A549 (cell line): ENCODE data around the gene PRPF8. TPM values are rescaled to one million over a fixed set of nuclear protein-coding genes. Genes with fewer than 3 reads are reported as not detected.

Experiments used
- ATAC-seq, 2 experiments: fragments of 200-7000 bp in 1 of 2; fragments of >200 bp in 1 of 2; cut with Nextera tagmentation in 1 of 2; cut with Tn5 transposase in 1 of 2; 3 replicates each; pipeline versions ENCODE4 v1.8.0 to v1.9.1; 2018 to 2020; ENCODE audit warnings: mild to moderate bottlenecking in 1 of 2, moderate library complexity in 1 of 2
- CTCF ChIA-PET: fragments of 300-600 bp; sonication (Branson Sonifier 250); formaldehyde crosslinking; extraction: SDS; loops from one replicate; lab custom pipeline; 2021; ENCODE audit warnings: antibody characterized with exemption, inconsistent platforms; lab: Yijun Ruan, JAX
- POLR2A ChIA-PET: fragments of 350-600 bp; formaldehyde crosslinking; extraction: SDS; loops from one replicate; lab custom pipeline; 2021; ENCODE audit warnings: antibody characterized with exemption, inconsistent platforms; lab: Yijun Ruan, JAX
- DNase-seq, 2 experiments: peaks; one replicate each; pipeline versions ENCODE4 v3.0.0 to v3.0.0-alpha.2; 2011 to 2016; ENCODE audit warnings: low read depth in 1 of 2, low spot score in 1 of 2
- FAIRE-seq: peaks from 2 replicates; lab custom pipeline; 2011; peaks lifted over from hg19 to GRCh38; lab: Jason Lieb, UNC
- H3K27ac ChIP-seq, 2 experiments: fragments of >200 bp; sonication (Bioruptor Twin); formaldehyde crosslinking; 3 replicates each; pipeline ENCODE4 v1.5.1; 2016 to 2017
- H3K4me1 ChIP-seq: fragments of >200 bp; sonication (Bioruptor Twin); formaldehyde crosslinking; 3 replicates; pipeline ENCODE4 v1.6.1; 2016
- H3K4me2 ChIP-seq: fragments of >200 bp; sonication (Bioruptor Twin); formaldehyde crosslinking; 3 replicates; pipeline ENCODE4 v1.6.1; 2016
- H3K4me3 ChIP-seq: fragments of >200 bp; sonication (Bioruptor Twin); formaldehyde crosslinking; 3 replicates; pipeline ENCODE4 v1.5.1; 2016
- H3K9me3 ChIP-seq: fragments of >200 bp; sonication (Bioruptor Twin); formaldehyde crosslinking; 3 replicates; pipeline ENCODE4 v1.6.1; 2016
- CBX8 ChIP-seq: fragments of 200-600 bp; sonication (generic); IDR thresholded peaks from 2 replicates; pipeline ENCODE4 v1.6.1; 2016
- CHD2 ChIP-seq: fragments of 150-350 bp; IDR thresholded peaks from 2 replicates; pipeline ENCODE4 v1.6.1; 2014; ENCODE audit warnings: low read length; ENCODE audit not compliant: partially characterized antibody
- E2F6 ChIP-seq: IDR thresholded peaks from 2 replicates; pipeline ENCODE4 v1.6.1; 2012; ENCODE audit warnings: low read depth, borderline replicate concordance
- EHF ChIP-seq: fragments of 250-450 bp; sonication (Bioruptor Pico); IDR thresholded peaks from 2 replicates; pipeline ENCODE4 v1.5.0; 2020; ENCODE audit warnings: mild to moderate bottlenecking
- ELK1 ChIP-seq: fragments of 150-350 bp; IDR thresholded peaks from 2 replicates; pipeline ENCODE4 v1.6.1; 2014; ENCODE audit warnings: low read depth, mild to moderate bottlenecking, low read length
- ESRRA ChIP-seq: fragments of 150-350 bp; IDR thresholded peaks from 2 replicates; pipeline ENCODE4 v1.6.1; 2014; ENCODE audit warnings: mild to moderate bottlenecking, low read length, borderline replicate concordance
- FOSB ChIP-seq: fragments of 250-450 bp; sonication (Bioruptor Pico); IDR thresholded peaks from 2 replicates; pipeline ENCODE4 v1.5.0; 2020; ENCODE audit warnings: mild to moderate bottlenecking, moderate library complexity
- FOXS1 ChIP-seq: fragments of 250-450 bp; sonication (Bioruptor Pico); IDR thresholded peaks from 2 replicates; pipeline ENCODE4 v1.5.0; 2020; ENCODE audit warnings: mild to moderate bottlenecking, moderate library complexity
- GATA3 ChIP-seq: IDR thresholded peaks from 2 replicates; pipeline ENCODE4 v1.6.1; 2012; ENCODE audit warnings: borderline replicate concordance
- HES2 ChIP-seq: fragments of >200 bp; sonication (Bioruptor Twin); formaldehyde crosslinking; IDR thresholded peaks from 2 replicates; pipeline ENCODE4 v1.6.1; 2016
- HEYL ChIP-seq: fragments of 250-450 bp; sonication (Bioruptor Pico); IDR thresholded peaks from 2 replicates; pipeline ENCODE4 v1.8.0; 2021; ENCODE audit warnings: mild to moderate bottlenecking, moderate library complexity
- HOXA7 ChIP-seq: fragments of 250-450 bp; sonication (Bioruptor Pico); IDR thresholded peaks from 2 replicates; pipeline ENCODE4 v1.5.0; 2020; ENCODE audit warnings: mild to moderate bottlenecking, moderate library complexity
- JUN ChIP-seq, 2 experiments: fragments of >200 bp; sonication (Bioruptor Twin); formaldehyde crosslinking; IDR thresholded peaks; 2 replicates in 1 of 2; 3 replicates in 1 of 2; pipeline ENCODE4 v1.6.1; 2016 to 2017
- JUNB ChIP-seq: fragments of >200 bp; sonication (Bioruptor Twin); formaldehyde crosslinking; IDR thresholded peaks from 2 replicates; pipeline ENCODE4 v1.6.1; 2016
- KDM1A ChIP-seq: fragments of 200-600 bp; sonication (generic); IDR thresholded peaks from 2 replicates; pipeline ENCODE4 v1.6.1; 2016; ENCODE audit warnings: low read depth, mild to moderate bottlenecking
- NFE2L2 ChIP-seq: fragments of 150-350 bp; conservative IDR thresholded peaks from 2 replicates; pipeline ENCODE4 v1.6.1; 2014; ENCODE audit warnings: low read length
- PBX3 ChIP-seq: IDR thresholded peaks from 2 replicates; pipeline ENCODE4 v1.6.1; 2012
- POLR2A ChIP-seq: IDR thresholded peaks from 2 replicates; pipeline ENCODE4 v1.6.1; 2012; ENCODE audit warnings: mild to moderate bottlenecking, low read length
- RAD21 ChIP-seq, 2 experiments: fragments of >200 bp in 1 of 2; sonication (Bioruptor Twin) in 1 of 2; formaldehyde crosslinking in 1 of 2; IDR thresholded peaks in 1 of 2; conservative IDR thresholded peaks in 1 of 2; 2 replicates in 1 of 2; 3 replicates in 1 of 2; pipeline ENCODE4 v1.6.1; 2012 to 2018; ENCODE audit warnings: inconsistent platforms in 1 of 2
- RARB ChIP-seq: fragments of 250-450 bp; sonication (Bioruptor Pico); IDR thresholded peaks from 2 replicates; pipeline ENCODE4 v1.8.0; 2021; ENCODE audit warnings: mild to moderate bottlenecking, moderate library complexity
- RCOR1 ChIP-seq: fragments of 150-350 bp; IDR thresholded peaks from 2 replicates; pipeline ENCODE4 v1.6.1; 2014; ENCODE audit warnings: antibody characterized with exemption, low read length, low read depth
- REST ChIP-seq: fragments of 200-600 bp; sonication (generic); IDR thresholded peaks from 2 replicates; pipeline ENCODE4 v1.6.1; 2016; ENCODE audit warnings: antibody characterized with exemption, mild to moderate bottlenecking, moderate library complexity
- USF2 ChIP-seq: fragments of 450-650 bp; IDR thresholded peaks from 2 replicates; pipeline ENCODE4 v1.6.1; 2014; ENCODE audit warnings: antibody characterized with exemption
- ZNF302 ChIP-seq: fragments of 250-450 bp; sonication (Bioruptor Pico); IDR thresholded peaks from 2 replicates; pipeline ENCODE4 v1.9.0; 2021; ENCODE audit warnings: inconsistent platforms, mild to moderate bottlenecking, moderate library complexity
- WGBS: methylation state at CpG from one replicate; pipeline ENCODE4 v1.1.6; 2017; ENCODE audit errors: missing lambda C conversion rate; 5-methylcytosine and 5-hydroxymethylcytosine counted together
- polyA plus RNA-seq, 4 experiments: library from polyadenylated mRNA; depleted of rRNA in 3 of 4; stranded (reverse); fragments of >200 nt; fragmentation: RNase III in 1 of 4; extraction: RNeasy Plus Mini Kit Qiagen cat#74134 plus additional on column Dnase treatment in 1 of 4; gene quantifications; 2 replicates in 3 of 4; 3 replicates in 1 of 4; pipeline ENCODE4 v1.2.3, GENCODE V29; 2011 to 2017

PRPF8 gene
- polyA plus RNA-seq, 2 of the 4 experiments (the other 2 are of a cell fraction) = 234 to 263 TPM

GRCh38 chr17:1733759-1734158 lies 49.1 kb upstream of the PRPF8 start:
- Histone ChIP-seq H3K4me3 (no peak overlapping the region), H3K4me1 (peaks cover 27% of the 10 kb centered on the region), H3K27ac (no peak overlapping the region), H3K4me2 (no peak overlapping the region), H3K9me3 (no peaks in the 10 kb centered on the region)
- DNase-seq (no peak), ATAC-seq (no peak), FAIRE-seq (no peak)
- WGBS = 96% methylated on average over 34 of the region's 38 CpGs
- CTCF ChIA-PET = interaction anchor here (0.9 to 23.8 kb wide), 7 partner anchors 9 to 149 kb away, joined by 3 to 591 read pairs (median 4); partner anchors contain the start of gene SERPINF1
- TF ChIP-seq USF2 = no peak
- TF ChIP-seq GATA3 = no peak
- no peak for TF ChIP-seq CHD2
- TF ChIP-seq HES2 = no peak
- no peak for TF ChIP-seq REST
- no peak for TF ChIP-seq RARB (CRISPR knock-in tag)
- no peak for TF ChIP-seq EHF (CRISPR knock-in tag)
- no peak for TF ChIP-seq RAD21 (conservative IDR thresholded peaks at IDR 0.05 in 1 of 2, IDR thresholded peaks at IDR 0.05 in 1 of 2)
- TF ChIP-seq RCOR1 = no peak
- TF ChIP-seq FOXS1 (CRISPR knock-in tag) = no peak
- no peak for TF ChIP-seq HEYL
- no peak for TF ChIP-seq PBX3
- TF ChIP-seq JUNB = no peak
- TF ChIP-seq ELK1 = no peak
- no peak for TF ChIP-seq ZNF302 (CRISPR knock-in tag)
- POLR2A ChIA-PET = no interaction called here

GRCh38 chr17:1732833-1733321 lies 48.2 kb upstream of the PRPF8 start:
- no peak for FAIRE-seq
- TF ChIP-seq CBX8 = no peak
- TF ChIP-seq KDM1A = no peak
- no peak for TF ChIP-seq REST
- TF ChIP-seq ESRRA = no peak
- no peak for TF ChIP-seq PBX3
- TF ChIP-seq RCOR1 = no peak
- TF ChIP-seq EHF (CRISPR knock-in tag) = no peak
- no peak for TF ChIP-seq FOSB (CRISPR knock-in tag)
- no peak for TF ChIP-seq JUN (IDR thresholded peaks at IDR 0.05)
- no peak for TF ChIP-seq HOXA7 (CRISPR knock-in tag)
- TF ChIP-seq NFE2L2 = no peak
- no peak for TF ChIP-seq POLR2A
- no peak for TF ChIP-seq HEYL
- no peak for TF ChIP-seq E2F6

More at GRCh38 chr17:1732833-1733321, 48.2 kb upstream of the PRPF8 start:
- Histone ChIP-seq H3K4me1 (peaks cover 27% of the 10 kb centered on the region), H3K4me3 (no peak overlapping the region), H3K9me3 (no peaks in the 10 kb centered on the region), H3K27ac (no peak overlapping the region), H3K4me2 (no peak overlapping the region)
- ChIA-PET CTCF (interaction anchor here (0.9 to 23.8 kb wide), 8 partner anchors 8 to 149 kb away, joined by 3 to 591 read pairs (median 4); partner anchors contain the start of gene SERPINF1), POLR2A (no interaction called here)
- DNase-seq (no peak), ATAC-seq (no peak)
- WGBS = 90% methylated on average over 11 of the region's 11 CpGs
